GM12873 (cell line): ENCODE measurements around the gene TRIM44.

Experiments used
- TF ChIP-seq, protein P1 (sequence below): IDR thresholded peaks from 2 replicates; pipeline ENCODE4 v1.5.1; 2012; ENCODE audit warnings: low read depth, mild to moderate bottlenecking, moderate library complexity, low read length, control low read depth; ENCODE audit not compliant: insufficient read depth; ENCODE audit errors: missing control alignments

Gene TRIM44

DNA sequence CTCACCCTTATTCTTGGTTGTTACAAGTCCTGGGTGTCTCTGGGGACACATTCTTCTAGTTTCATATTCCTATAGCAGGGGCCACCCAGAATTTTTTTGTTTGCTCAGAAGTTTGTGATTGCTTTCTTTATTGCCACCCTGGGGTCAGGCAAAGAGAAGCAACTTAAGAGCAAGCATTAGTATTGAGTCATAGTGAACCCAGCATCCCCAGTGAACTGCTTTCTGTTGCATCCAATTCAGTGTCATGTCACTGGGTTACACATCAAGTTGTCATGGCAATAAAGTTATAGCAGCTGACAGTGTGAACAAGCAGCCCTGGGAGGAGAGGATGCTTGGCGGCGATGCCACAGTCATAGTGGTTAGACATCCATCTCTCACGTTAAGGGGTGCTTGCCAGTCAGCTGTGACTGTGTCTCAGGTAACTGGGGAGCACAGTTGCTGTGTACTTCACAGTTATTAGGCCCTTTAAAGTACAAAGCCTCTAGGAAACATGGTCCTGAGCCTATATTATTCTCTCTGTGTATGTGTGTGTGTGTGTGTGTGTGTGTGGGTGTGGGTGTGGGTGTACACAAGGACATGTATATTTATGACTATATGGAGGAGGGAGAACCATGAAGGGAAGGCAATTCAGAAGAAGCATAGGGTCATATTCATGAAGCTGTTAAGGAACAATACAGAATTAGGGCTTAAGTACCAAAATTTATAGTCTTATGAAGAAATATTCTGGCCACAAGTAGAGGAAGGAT is 52.5 kb downstream of the TRIM44 start:
- TF ChIP-seq, protein P1, sequence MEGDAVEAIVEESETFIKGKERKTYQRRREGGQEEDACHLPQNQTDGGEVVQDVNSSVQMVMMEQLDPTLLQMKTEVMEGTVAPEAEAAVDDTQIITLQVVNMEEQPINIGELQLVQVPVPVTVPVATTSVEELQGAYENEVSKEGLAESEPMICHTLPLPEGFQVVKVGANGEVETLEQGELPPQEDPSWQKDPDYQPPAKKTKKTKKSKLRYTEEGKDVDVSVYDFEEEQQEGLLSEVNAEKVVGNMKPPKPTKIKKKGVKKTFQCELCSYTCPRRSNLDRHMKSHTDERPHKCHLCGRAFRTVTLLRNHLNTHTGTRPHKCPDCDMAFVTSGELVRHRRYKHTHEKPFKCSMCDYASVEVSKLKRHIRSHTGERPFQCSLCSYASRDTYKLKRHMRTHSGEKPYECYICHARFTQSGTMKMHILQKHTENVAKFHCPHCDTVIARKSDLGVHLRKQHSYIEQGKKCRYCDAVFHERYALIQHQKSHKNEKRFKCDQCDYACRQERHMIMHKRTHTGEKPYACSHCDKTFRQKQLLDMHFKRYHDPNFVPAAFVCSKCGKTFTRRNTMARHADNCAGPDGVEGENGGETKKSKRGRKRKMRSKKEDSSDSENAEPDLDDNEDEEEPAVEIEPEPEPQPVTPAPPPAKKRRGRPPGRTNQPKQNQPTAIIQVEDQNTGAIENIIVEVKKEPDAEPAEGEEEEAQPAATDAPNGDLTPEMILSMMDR: no peak

DNA sequence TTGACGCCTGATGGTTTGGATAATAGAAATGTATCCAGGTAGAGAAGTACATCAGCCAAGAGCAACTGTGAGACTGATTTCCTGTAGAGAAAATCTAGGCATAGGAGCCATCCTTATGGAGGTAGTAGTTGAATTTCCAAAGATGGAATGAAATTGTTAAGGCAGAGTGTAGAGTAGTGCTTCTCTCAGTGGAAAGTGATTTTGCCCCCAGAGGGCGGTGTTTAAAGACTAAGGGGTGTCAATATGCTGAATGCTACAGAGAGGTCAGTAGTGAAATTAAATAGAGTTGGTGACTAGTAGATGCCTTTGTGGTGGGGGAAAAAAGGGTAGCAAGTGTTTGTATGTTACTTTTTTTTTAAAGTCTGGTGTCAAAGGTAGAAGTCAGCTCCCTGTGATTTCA is 54.5 kb downstream of the TRIM44 start:
- TF ChIP-seq, protein P1: peak; percentile 4

DNA sequence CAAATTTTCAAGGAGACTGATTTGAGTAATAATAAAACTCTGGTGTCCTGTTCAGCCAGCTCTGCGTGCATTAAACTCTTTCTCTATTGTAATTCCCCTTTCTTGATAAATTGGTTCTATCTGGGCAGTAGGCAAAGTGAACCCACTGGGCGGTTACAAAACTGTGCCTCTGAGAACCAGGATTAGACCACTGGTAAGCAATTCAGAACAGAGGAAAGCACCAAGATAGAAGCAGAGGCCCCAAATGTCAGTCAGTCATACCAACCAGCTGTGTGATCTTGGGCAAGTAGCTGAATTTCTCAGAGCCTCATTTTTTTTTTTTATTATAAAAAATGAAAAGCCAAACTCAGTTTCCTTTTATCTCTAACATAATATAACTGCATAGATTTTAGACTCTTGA is 54.9 kb downstream of the TRIM44 start:
- TF ChIP-seq, protein P1: no peak

GRCh38 chr11:35721651-35722282 is 59.2 kb downstream of the TRIM44 start:
- TF ChIP-seq, protein P1: no peak

DNA sequence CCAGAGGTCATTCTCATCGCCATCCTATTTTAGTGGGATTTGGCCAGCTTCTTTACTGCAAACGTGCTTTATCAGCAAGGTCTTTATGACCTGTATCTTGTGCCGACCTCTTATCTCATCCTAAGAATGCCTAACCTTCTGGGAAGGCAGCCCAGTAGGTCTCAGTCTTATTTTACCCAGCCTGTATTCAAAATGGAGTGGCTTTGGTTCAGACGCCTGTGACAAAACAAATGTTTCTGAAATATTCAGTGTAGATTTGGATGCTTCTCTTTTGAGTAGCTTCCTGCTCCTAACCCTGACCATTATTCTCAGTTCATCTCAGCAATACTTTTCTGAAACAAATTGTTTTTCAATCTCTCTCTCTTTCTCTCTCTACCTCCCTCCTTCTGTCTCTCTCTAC is 60.1 kb downstream of the TRIM44 start:
- TF ChIP-seq, protein P1: no peak

GRCh38 chr11:35723493-35723892 is 60.9 kb downstream of the TRIM44 start:
- TF ChIP-seq, protein P1: no peak

- TF ChIP-seq, protein P1: no peak
Observed at GRCh38 chr11:35723913-35724312, 61.3 kb downstream of the TRIM44 start.
